SKM-1 (cell line): ENCODE data around the gene SUZ12.
"Not testable (repeated sequence)": the region's sequence is repeated elsewhere in the genome, so short reads cannot be mapped to it uniquely, and the experiment has no call there.

ENCODE experiments used
- DNase-seq: peaks from one replicate; lab custom pipeline; 2025; ENCODE audit not compliant: unreplicated experiment; lab: John Stamatoyannopoulos, UW

SUZ12 gene

DNA sequence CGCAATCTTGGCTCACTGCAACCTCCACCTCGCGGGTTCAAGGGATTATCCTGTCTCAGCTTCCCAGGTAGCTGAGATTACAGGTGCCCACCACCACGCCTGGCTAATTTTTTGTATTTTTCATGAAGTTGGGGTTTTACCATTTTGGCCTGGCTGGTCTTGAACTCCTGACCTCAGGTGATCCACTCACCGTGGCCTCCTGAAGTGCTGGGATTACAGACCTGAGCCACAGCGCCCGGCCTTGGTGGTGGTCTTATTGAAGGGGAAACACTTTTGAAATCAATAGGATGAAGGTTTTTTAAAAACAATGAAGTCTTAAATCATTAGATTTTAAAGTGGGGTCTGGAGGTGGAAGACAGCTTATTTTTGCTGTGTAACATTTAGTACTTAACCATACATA lies 5.6 kb downstream of the SUZ12 start:
- not testable (repeated sequence) for DNase-seq

DNA sequence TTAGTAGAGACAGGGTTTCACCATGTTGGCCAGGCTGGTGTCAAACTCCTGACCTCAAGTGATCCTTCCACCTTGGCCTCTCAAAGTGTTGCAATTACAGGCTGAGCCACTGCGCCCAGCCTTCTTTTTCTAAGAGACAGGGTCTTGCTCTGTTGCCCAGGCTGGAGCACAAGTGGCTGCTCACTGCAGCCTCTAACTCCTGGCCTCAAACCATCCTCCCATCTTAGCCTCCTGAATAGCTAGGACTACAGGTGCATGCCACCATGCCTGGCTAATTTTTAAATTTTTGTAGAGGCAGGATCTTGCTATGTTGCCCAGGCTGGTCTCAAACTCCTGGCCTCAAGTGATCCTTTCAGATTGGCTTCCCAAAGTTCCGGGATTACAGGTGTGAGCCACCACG lies 15.1 kb downstream of the SUZ12 start:
- DNase-seq, result not testable (repeated sequence)

DNA sequence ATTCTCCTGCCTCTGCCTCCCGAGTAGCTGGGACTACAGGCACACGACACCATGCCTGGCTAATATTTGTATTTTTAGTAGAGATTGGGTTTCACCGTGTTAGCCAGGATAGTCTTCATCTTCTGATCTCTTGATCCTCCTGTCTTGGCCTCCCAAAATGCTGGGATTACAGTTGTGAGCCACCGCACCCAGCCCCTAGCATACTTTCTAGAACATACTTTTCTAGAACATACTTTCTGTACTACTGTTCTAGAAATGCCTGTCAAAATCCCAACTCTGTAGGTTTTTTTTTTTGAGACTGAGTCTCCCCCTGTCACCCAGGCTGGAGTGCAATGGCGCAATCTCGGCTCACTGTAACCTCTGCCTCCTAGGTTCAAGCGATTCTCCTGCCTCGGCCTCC lies 27.3 kb downstream of the SUZ12 start:
- DNase-seq, result not testable (repeated sequence)

DNA sequence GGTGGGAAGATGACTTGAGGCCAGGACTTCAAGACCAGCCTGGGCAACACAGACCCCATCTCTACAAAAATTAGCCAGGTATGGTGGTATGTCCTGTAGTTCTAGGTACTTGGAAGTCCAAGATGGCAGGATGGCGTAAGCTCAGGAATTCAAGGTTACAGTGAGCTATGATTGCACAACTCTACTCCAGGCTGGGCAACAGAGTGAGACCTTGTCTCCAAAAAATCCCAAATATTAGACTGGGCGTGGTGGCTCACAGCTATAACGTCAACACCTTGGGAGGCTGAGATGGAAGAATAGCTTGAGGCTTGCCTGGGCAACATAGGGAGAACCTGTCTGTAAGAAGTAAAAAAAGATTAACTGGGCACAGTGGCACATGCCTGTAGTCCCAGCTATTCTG lies 30.8 kb downstream of the SUZ12 start:
- no peak for DNase-seq

DNA sequence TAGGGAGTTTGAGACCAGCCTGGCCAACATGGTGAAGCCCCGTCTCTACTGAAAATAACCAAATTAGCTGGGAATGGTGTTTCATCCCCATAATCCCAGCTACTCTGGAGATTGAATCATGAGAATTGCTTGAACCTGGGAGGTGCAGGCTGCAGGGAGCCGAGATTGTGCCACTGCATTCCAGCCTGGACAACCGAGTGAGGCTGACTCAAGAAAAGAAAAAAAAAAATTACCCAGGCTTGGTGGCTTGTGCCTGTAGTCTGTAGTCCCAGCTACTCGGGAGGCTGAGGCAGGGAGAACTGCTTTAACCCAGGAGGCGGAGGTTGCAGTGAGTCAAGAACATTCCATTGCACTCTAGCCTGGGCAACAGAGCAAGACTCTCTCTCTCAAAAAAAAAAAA lies 33.6 kb downstream of the SUZ12 start:
- DNase-seq, result not testable (repeated sequence)

DNA sequence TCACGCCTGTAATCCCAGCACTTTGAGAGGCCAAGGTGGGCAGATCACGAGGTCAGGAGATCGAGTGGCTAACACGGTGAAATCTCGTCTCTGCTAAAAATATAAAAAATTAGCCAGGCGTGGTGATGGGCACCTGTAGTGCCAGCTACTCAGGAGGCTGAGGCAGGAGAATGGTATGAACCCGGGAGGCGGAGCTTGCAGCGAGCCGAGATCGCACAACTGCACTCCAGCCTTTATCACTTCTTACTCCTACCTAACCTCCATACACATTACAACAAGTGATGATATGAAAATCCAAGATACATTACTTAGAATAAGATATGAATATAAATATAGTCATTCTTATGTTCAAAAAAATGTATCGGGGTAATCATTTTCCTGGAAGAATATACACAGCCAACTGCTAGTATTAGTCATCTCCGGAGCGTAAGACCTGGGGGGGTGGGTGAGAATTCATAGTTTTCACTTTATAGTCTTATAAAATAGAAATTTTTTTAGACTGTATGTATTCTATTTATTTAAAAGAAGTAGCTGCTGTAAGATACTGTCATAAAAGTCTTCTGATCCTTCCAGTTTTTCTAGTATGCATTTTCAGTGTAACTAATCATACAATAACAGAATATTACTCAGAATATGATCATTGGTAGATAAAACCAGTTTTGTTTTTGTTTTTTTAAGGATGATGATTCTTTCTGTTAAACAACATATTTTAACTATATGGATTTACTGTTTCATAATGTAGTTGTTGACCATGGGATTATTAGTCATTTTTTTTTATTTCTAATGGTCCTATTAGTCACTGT lies 37.7 kb downstream of the SUZ12 start:
- DNase-seq, result not testable (repeated sequence)

DNA sequence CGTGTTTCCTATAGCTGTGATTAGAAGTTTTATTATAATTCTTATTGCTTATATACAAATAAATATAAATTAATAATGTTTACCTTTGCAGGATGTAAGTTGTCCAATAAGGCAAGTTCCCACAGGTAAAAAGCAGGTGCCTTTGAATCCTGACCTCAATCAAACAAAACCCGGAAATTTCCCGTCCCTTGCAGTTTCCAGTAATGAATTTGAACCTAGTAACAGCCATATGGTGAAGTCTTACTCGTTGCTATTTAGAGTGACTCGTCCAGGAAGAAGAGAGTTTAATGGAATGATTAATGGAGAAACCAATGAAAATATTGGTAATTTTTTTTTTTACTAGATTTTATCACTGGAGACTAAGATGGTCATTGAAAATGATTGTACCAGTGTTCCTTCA lies 38.6 kb downstream of the SUZ12 start:
- not testable (repeated sequence) for DNase-seq

DNA sequence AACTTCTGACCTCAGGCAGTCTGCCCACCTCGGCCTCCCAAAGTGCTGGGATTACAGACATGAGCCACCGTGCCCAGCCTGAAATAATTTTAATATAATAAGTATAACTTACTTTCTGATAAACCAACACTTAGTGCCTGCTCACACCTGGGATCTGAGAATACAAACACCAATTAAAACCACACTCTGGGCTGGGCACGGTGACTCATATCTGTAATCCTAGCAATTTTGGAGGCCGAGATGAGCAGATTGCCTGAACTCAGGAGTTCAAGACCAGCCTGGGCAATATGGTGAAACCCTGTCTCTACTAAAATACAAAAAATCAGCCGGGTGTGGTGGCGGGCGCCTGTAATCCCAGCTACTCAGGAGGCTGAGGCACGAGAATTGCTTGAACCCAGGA lies 55.0 kb downstream of the SUZ12 start:
- DNase-seq, result not testable (repeated sequence)

DNA sequence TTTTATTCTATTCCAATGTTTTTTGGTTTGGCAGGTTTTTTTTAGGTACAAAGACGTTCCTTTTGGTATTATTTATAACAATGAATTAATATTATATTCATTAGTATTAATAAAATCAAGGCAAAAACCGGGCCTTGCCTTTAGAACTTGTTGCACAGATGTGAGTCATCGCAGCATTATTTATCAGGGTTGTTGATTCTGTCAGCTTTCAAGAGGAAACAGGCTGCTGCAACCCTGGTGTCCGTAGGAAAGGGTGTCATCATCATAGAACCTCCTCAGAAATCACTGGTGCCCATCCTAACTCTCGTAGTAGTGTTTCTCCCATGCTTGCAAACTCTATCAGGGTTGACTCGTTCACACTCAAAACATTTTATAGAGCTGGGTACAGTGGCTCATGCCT lies 60.2 kb downstream of the SUZ12 start:
- no peak for DNase-seq

DNA sequence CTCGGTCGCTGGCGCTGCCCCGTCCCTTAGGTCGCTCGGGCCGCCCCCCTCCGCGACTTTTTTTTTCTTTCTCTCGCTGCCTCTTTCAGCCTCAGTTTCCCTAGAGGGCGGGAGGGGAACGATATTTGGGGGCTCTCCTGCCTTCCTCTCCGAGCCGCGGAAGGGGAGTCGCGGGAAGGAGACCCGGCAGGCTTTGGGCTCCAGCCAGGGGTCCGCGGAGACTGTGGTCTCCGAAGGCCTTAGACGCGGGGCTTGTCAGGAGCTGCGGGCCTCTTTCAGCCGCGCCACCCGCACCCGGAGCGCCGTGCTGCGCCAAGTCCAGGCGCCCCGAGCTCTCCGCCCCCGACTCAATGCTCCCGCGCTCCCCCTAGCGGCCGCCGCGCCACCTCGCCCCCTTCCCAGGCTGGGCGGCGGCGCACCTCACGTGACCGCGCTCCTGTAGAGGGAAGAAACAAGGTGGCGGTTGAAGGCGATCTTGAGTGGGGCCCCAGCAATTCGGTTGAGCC lies 70.2 kb downstream of the SUZ12 start, which contains the start of gene LRRC37B:
LRRC37B (plus strand) TSS at position 427 of the 506 bp plus-strand sequence. CDS start 14,010 bp downstream, outside the sequence.
- DNase-seq, result peak; percentile 83

DNA sequence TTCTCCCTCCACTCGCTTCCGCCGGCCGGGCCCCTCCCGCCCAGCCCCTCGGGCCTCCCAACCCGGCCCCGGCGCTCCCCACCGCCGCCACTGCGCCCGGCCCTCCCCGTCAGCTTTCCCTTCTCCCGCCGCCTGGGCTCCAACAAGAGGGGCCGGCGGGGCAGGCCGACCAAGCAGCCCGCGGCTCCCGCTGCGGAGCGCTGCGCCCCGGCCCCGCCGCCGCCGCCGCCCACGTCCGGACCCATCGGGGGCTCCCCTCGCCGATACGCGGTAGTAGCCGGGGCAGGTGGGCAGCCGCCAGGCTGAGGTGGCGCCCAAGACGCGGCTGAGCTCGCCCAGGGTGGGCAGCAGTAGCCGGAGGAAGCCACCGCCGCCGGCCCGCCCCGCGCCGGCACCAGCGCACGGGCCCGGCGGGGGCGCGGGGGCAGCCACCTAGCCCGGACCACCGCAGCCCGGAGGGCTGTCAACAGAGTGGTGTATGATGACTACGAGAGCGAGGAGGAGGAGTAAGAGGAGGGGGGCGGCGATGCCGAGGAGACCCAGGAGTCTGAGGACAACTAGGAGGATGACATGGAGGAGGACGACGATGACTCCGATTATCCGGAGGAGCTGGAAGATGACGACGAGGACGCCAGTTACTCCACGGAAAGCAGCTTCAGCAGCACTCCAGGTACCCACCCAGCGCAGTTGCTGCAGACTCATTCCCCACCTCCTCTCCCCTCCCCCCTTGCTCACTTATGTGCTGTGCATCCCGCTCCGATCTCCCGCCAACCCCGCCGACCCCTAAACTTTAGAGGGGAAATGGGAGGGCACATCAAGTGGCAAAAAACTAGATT lies 70.9 kb downstream of the SUZ12 start:
- peak; percentile 15 for DNase-seq

DNA sequence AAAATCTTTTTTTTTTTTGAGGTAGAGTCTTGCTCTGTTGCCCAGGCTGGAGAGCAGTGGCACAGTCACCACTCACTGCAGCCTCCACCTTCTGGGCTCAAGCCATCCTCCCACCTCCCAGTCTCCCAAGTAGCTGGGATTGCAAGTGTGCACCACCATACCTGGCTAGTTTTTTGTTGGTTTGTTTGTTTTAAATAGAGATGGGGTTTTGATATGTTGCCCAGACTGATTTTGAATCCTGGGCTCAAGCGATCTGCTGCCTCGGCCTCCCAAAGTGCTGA lies 72.4 kb downstream of the SUZ12 start:
- no peak for DNase-seq

DNA sequence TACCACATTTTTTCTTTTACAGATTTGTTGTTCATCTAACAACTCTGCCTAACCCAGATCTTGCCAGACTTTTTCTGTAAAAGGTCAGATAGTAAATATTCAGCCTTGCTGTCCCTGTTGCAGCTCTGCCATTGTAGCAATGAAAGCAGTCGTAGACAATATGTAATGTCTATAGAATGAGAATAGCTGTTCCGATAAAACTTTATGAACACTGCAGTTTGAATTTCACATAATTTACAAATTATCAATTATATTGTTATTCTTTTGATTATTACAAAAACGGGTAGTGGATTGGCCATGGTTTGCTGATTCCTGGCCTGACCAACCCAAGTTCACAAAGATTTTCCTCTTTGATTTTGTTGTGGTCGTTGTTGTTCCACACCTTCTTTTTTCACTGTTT lies 73.3 kb downstream of the SUZ12 start:
- no peak for DNase-seq

DNA sequence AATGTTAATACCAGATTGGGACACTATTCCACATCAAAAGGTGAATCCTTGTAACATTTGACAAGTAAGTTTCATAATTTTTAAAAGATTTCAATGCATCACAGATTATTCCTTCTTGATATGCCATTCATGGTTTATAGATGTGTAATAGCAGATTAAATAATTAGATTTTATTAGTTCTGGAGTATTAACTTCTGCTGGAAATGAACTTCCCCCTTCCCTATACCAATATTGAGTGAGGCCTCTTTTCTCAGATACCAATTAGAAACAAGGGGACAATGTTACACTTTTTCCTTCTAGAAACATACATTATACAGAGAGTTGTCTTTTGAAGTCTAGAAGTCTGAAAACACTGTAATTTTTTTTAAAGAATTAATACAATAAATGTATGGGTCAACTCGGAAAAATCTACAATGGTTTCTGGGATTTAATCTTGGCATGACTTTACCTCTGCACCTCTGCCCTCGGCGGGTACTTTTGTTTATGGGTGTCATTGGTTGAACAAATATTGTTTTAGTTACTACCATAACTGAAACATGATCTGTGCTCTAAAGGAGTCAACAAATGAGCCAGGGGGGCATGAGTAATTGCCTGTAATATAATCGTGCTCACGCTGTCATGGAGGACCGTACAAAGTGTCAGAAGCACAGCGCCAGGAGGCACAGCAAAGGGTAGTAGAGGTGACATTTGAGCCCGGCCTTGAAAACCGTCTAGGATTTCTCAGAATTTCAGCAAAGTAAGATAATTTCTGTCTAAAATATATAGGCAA lies 78.6 kb downstream of the SUZ12 start:
- no peak for DNase-seq

DNA sequence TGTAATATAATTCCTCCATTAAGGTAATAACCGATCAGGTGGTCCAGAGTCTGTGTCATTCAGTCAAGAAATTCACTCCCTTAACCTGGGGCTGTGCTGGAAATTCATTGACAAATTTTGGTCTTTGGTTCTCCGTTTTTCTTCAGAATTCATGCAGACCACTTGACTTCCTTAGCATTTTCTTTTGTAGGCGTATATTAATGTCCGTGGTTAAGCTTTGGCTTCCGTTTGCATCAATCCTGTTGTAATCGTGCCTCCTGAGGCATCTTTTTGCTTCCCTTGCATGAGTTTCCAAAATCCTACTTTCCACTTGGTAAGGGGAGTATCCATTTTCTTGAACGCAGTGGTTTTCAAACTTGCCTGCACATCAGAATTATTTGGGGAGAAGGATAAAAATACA lies 79.4 kb downstream of the SUZ12 start:
- DNase-seq, result no peak

DNA sequence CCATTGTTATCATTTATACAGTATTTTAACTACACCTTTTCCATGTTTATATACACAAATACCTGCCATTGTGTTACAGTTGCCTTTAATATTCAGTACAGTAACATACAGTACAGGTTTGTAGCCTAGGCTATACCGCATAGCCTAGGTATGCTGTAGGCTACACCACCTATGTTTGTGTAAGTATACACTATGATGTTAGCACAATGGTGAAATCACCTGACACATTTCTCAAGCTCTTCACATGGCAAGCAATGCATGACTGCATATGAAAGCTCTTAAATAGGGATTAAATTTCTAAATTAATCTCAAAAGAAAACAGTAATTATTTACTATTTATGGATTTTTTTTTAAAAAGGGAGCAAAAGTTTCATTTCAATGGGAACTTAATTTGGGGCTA lies 82.4 kb downstream of the SUZ12 start:
- no peak for DNase-seq

DNA sequence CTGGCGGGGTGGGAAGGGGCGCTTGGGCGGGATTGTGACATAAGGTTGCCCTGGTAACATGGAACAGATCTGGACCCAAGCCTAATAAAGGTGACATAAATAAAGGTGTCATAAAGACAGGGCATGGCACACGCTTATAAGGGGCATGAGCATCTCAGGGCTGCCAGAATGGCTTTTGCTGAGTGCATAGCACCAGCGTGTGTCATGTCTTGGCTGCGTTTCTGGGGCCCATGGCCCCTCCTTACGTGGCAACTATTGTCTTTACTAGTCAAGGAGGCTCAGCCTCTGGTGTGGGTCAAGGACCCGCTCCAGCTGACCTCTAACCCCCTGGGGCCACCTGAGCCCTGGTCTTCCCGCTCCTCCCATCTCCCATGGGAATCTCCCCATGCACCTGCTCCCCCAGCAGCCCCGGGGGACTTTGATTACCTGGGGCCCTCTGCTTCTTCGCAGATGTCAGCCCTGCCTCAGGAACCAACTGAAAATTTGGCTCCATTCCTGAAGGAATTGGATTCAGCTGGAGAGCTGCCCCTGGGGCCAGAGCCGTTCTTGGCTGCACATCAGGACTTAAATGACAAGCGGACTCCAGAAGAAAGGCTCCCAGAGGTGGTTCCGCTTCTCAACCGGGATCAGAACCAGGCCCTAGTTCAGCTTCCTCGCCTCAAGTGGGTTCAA lies 84.3 kb downstream of the SUZ12 start:
- no peak for DNase-seq

DNA sequence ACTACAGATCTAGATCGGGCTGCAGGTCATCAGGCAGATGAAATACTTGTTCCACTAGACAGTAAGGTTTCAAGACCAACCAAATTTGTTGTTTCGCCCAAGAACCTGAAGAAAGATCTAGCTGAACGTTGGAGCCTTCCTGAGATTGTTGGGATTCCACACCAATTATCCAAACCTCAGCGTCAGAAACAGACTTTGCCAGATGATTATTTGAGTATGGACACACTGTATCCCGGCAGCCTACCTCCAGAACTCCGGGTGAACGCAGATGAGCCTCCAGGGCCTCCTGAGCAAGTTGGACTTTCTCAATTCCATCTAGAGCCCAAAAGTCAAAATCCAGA lies 84.8 kb downstream of the SUZ12 start:
- no peak for DNase-seq

DNA sequence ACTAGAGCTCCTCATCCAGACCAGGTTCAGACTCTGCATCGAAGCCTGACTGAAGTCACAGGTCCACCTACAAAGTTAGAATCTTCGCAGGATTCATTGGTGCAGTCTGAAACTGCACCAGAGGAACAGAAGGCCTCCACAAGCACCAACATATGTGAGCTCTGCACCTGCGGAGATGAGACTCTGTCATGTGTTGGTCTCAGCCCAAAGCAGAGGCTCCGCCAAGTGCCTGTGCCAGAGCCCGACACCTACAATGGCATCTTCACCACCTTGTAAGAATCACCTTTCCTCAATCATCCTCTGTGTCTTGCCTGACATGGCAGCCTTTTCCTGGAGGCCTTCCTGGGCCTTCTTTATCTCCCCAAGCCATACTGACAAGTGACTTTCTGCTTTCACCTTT lies 85.7 kb downstream of the SUZ12 start:
- not testable (repeated sequence) for DNase-seq

DNA sequence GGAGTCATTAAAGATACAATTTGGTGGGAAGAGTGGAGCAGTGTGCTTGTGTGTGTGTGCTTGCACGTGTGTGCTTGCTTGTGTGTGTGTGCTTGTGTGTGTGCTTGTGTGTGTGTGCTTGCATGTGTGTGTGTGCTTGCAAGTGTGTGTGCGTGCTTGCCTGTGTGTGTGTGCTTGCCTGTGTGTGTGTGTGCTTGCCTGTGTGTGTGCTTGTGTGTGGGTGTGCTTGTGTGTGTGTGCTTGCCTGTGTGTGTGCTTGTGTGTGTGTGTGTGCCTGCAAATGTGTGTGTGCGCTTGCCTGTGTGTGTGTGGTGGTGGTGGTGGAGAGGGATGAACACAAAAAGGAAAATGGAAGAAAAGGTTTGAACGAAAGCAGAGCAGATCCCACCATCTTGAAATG lies 90.5 kb downstream of the SUZ12 start:
- not testable (repeated sequence) for DNase-seq

DNA sequence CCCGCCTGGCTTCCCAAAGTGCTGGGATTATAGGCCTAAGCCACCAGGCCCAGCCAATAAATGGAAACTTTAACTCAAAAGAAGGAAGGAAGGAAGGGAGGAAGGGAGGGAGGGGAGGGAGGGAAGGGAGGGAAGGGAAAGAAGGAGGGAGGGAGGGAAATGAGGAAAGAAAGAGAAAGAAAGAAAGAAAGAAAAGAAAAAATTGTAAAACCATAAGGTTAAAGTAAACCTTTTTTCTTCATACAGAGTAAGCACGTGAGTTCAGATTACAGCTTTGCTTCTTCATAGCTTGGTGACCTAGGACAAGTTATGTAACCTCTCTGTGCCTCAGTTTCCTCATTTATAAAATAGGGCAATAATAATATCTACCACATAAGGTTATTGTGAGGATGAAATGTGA lies 96.4 kb downstream of the SUZ12 start:
- no peak for DNase-seq
